Myocyte (in vitro differentiated cells): ENCODE measurements around the gene MCRIP2. TPM values are rescaled to one million over a fixed set of nuclear protein-coding genes. Genes with fewer than 3 reads are reported as not detected.

Source experiments
- DNase-seq: peaks from one replicate; pipeline ENCODE4 v3.0.0-alpha.2; 2012; ENCODE audit warnings: low read depth
- total RNA-seq: library from RNA; depleted of rRNA; stranded (reverse); fragments of >200 nt; gene quantifications from 2 replicates; pipeline ENCODE4 v1.2.3, GENCODE V29; 2014

MCRIP2 gene
- total RNA-seq, 1 donor from 2014 or later = 61.2 TPM

DNA sequence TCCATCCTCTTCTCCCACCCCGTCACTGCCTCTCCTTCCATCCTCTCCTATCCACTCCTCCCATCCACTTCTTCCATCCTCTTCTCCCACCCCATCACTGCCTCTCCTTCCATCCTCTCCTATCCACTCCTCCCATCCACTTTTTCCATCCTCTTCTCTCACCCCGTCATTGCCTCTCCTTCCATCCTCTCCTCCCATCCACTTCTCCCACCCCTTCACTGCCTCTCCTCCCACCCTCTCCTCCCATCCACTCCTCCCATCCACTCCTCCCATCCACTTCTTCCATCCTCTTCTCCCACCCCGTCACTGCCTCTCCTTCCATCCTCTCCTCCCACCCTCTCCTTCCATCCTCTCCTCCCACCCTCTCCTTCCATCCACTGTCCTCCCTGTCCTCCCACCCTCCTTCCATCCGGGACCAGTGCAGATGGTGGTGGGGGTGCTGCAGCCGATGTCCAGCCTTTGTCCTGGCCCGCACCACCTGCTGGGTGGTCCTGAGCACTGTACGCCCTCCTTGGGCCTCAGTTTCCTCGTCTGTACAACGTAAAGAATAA lies 9.7 kb upstream of the MCRIP2 start:
- no peak for DNase-seq

DNA sequence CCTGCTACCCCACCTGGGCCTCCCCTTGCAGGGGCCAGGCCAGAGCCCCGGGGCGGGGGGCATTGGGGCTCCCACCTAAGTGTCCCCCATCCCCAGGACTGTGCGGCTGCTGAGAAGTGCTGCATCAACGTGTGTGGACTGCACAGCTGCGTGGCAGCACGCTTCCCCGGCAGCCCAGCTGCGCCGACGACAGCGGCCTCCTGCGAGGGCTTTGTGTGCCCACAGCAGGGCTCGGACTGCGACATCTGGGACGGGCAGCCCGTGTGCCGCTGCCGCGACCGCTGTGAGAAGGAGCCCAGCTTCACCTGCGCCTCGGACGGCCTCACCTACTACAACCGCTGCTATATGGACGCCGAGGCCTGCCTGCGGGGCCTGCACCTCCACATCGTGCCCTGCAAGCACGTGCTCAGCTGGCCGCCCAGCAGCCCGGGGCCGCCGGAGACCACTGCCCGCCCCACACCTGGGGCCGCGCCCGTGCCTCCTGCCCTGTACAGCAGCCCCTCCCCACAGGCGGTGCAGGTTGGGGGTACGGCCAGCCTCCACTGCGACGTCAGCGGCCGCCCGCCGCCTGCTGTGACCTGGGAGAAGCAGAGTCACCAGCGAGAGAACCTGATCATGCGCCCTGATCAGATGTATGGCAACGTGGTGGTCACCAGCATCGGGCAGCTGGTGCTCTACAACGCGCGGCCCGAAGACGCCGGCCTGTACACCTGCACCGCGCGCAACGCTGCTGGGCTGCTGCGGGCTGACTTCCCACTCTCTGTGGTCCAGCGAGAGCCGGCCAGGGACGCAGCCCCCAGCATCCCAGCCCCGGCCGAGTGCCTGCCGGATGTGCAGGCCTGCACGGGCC lies 8.9 kb upstream of the MCRIP2 start:
- no peak for DNase-seq

DNA sequence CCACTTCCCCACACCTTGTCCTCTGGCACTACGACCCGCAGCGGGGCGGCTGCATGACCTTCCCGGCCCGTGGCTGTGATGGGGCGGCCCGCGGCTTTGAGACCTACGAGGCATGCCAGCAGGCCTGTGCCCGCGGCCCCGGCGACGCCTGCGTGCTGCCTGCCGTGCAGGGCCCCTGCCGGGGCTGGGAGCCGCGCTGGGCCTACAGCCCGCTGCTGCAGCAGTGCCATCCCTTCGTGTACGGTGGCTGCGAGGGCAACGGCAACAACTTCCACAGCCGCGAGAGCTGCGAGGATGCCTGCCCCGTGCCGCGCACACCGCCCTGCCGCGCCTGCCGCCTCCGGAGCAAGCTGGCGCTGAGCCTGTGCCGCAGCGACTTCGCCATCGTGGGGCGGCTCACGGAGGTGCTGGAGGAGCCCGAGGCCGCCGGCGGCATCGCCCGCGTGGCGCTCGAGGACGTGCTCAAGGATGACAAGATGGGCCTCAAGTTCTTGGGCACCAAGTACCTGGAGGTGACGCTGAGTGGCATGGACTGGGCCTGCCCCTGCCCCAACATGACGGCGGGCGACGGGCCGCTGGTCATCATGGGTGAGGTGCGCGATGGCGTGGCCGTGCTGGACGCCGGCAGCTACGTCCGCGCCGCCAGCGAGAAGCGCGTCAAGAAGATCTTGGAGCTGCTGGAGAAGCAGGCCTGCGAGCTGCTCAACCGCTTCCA lies 8.1 kb upstream of the MCRIP2 start:
- no peak for DNase-seq

DNA sequence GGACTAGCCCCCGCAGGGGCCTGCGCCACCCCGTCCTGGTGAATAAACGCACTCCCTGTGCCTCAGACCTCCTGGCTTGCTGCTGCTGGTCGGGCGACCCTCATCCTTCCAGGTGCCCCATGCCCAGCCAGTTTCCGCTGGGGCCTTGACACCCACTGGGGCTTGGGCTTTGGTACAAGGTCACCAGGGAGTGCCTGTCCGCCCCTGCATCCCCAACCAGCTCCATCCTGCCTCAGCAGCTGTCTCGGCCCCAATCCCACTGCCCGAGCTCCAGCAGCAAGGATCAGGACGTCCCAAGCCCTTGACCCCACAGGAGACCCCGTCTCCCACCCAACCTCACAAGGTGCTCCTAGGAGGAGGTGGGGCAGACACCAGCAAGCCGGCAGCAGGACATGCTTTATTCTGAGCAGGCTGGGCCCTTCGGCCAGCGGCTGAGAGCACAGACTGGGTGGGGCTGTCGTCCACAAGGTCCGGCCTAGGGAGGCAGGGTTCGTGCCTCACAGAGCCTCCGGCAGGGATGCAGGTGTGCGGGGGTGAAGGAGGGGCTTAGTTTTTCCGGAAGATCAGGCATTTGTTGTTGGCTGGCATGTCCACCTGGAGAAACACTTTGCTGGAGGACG lies 7.5 kb upstream of the MCRIP2 start:
- no peak for DNase-seq

DNA sequence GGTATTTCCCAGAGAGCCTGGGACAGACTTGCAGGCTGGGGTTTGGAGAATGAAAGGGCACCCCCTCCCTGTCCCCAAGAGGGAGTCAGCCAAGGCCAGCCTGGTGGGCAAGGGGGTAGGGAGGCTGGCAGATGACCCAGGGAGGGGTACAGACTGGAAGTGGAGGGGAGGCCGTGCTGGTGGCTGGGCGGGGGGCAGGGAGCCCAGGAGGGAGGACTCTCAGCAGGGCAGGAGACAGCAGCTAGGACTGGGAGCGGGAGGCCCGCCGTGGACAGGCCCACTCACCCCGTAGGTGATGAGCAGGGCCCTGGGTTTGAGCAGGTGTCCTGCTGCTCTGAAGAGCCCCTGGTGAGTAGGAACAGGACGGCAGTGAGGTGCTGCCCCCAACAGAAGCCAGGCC lies 6.6 kb upstream of the MCRIP2 start:
- no peak for DNase-seq

DNA sequence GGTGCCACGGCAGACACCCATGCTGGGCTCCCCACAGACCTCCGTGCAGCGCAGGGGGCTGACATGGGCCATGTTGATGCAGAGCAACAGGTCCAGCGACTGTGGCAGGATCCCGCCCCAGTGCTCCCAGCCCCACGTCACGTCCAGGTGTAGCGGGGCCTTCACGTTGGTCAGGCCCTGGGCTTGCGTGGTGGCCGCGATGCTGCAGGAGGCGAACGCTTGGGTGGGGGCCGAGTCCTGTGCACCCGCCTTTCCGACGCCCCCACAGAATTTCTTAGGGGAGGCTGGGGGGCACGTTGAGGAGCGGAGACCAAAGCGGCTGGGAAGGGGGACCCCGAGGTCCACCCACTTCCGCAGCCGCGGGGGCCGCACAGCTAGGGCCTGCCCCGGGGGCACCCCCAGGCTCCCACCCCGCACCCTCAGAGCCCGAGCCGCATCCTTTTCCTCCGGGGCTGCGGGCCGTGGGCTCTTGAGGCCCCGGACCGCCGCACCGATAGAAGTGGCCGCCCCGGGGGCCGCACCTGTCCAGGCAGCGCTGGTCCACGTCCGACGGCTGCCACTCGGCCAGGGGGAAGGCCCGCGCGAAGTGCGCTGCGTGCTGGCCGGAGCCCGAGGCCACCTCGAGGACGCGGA lies 5.9 kb upstream of the MCRIP2 start:
- DNase-seq = no peak

DNA sequence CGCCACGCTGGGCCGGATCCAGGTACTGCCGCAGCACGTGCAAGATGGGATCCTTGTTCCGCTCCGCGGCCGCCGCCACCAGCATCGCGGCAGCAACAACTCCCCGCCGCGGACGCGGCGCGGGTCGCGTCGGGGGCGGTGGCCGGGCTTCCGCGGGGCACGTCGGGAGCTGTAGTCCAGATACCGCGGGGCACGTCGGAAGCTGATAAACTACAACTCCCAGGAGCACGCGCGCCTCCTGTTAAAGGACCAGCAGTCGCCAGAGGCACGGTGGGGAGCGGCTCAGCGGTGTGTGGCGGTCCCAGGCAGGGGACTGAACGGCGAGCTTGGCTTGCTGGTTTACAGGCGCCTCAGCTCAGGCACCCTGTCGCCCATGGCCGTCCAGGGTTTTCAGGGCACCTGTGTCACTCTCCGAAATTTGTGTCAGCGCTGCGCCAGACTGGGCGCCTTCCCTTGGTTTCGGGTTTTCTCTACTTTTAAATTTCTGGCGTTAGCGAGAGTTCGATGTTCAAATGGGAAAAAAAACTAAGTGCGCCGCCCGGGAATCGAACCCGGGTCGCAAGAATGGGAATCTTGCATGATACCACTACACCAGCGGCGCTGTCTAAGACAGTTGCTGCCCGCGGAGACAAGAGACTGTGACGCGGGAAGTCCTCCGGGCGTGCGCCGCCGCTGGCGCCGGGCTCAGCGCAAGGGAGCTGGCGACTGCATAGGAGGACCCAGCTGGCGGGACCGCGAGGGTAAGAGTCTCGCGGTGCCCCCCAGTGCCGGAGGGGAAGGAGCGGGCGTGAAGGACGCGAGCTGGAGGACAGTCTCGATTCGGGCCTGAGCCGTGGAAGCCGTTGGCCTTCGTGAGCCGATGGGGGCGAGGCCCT lies 5.2 kb upstream of the MCRIP2 start, which contains the start of gene METTL26:
TSS of gene METTL26 (minus strand) at position 100 of the 875 bp plus-strand sequence. CDS start at position 85, 15 bp downstream.
- peak; percentile 95 for DNase-seq

DNA sequence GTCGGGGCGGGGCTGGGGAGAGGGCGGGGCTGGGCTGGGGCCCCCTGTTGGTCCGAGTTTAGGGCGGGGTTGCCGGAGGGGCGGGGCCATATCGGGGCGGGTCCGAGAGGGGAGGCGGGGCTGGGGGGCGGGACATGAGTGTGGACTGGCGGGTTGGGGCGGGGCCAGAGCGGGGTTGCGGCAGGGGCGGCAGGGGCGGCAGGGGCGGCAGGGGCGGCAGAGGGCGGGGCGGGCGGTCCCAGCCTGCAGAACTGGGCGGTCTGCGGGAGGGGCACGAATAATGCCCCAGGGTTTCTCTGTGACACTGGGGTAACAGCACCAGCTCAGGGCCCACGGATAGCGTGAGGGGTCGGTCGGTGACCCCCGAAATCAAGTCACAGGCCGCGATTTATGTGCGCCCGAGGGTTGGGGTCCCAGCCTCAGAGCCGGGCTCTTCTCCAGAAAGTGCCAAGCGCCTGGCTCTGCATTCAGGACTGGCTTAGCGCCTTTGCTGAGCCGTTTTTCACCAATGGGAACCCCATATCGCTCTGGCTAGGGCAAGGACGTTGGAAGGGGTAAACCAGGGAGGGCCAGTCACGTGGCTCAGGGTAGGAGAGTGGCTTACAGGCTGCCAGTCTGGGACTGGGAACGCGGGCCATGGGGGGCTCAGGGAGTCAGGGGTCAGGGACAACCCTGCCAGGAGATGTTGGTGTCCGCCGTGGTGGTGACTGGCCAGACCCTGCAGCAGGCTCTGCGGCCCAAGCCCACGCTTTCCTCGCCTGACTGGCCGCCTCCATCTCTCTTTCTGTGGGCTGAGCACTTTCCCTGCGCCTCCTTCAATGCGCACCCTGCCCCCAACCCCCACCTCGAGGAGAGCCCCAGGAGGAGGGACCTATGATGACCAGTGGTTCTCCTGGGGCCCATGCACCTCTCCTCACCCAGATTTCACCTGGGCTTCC lies 4.3 kb upstream of the MCRIP2 start:
- peak; percentile 89 for DNase-seq

DNA sequence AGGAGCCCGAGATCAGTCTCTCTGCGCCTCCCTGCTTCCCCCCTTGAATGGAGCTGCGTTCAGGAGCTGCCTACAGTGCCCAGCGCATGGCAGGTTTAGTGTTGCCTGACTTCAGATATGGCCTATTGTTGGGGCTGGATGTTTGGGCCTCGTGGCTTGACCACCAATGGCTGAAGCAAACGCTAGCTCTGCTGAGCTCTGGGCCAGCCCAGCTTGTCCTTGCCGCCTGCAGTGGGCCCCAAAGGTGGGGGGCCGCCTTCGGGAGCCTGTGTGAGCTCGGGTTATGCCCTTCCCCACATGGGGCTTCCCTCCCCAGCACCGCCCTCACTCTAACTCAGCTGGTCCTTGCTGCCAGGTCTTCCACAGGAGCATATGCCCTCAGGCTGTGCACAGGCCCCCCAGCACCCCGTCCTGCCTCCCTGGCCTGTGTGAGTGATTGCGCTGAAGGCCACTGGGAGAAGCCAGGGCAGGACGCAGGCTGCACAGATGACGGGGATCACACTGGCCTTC lies 3.5 kb upstream of the MCRIP2 start:
- no peak for DNase-seq

DNA sequence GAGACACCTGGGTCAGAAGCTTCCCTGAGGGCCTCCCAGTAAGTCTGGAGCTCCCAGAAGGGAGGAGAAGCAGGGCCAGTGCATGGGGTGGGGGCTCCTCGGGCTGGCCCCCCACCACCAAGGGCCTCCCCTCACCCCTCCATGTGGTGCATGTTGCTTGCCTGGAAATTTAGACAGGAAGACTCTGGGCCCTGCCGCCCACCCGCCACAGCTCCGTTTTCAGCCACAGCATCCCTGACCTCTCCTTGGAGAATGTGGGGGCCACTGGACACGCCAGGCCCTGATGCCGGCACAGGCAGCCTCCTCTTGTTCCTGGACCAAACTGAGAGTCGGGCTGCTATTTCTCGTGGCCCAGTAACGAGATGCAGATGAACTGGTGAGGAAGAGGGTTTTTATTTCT lies 2.8 kb upstream of the MCRIP2 start:
- no peak for DNase-seq

DNA sequence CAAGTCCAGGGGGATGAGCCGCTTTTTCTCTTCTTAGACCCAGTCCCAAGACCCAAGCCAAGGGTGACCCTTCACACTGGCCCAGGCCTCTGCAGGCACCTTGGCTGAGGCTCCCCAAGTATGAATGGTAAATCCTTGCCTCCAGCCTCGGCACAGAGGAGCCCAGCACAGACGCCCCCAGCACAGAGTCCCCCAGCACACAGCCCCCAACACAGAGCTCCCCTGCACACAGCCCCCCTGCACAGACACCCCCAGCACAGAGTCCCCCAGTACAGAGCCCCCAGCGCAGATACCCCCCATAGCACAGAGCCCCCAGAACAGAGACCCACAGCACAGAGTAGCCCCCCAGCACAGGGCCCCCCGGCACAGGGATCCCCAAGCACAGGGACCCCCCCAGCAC lies 1.0 kb upstream of the MCRIP2 start:
- DNase-seq = no peak

DNA sequence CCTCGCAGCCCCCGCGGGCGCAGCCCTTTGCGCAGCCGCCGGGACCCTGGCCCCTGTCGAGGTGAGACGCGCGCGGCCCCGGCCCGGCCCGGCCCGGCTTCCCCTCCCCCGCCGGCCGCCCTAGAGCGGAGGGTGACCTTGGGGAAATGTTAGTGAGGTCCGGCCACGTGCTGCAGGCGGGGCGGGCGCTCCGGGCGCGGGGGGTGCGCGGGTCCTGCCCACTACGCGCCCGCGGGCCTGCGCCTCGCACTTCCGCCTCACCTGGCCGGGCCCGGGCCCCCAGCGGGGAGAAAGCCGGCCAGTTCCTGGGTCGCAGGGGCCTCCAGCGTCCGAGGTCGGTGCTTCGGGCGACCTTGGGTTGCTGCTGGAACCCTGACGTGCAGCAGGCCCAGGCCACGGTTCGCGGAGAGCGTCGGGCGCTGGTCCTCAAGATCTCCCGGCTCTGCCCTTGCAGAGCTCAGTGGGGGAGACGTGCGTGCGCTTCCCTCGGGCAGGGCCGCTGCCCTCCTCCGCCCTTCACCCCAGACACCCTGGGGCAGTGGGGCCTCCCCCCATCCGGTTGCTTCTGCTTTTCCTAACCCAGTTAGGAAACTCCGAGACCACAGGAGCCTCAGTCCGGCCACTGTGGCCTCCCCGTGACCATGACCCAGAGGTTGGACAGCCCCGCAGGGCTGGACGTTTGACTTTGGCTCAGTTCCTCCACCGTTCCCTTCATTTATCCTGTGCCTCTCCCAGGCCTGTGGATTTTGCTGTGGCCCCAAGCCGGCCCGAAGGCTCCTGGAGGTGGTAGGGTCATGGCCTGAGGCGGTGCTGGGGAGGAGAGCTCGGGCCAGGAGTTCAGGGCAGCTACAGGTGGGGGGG lies 791 bp downstream of the MCRIP2 start:
- DNase-seq = peak; percentile 17

DNA sequence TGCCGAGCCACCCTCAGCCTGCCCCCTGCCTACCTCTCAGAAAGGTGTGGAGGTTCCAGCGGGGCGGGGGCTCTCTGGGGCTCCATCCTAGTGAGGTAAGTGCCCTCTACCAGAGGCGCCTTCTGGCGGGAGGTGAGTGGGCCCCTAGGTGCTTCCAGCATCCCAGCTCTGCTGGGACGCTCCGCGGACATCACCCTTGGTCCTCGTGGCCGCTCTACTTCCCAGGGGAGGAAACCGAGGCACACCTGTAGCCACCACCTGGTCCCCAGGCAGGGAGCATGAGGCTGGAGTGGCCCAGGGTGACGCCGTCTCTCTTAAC lies 1.4 kb downstream of the MCRIP2 start:
- DNase-seq = no peak

DNA sequence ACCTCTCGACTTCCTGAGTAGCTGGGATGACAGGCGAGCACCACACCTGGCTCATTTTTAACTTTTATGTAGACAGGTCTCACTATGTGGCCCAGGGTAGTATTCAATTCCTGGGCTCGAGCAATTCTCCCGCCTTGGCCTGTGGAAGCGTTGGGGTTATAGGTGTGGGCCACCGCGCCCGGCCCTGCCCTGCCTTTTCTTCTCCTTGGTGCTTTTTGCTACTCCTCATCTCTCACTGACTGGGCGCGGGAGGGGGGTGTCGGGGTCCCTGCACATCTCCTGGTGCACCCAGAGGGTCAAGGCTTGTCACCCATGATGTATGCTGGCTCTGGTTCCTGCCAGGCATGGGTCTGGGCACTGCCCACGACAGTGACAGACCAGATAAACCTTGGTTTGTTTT lies 2.9 kb downstream of the MCRIP2 start:
- no peak for DNase-seq

DNA sequence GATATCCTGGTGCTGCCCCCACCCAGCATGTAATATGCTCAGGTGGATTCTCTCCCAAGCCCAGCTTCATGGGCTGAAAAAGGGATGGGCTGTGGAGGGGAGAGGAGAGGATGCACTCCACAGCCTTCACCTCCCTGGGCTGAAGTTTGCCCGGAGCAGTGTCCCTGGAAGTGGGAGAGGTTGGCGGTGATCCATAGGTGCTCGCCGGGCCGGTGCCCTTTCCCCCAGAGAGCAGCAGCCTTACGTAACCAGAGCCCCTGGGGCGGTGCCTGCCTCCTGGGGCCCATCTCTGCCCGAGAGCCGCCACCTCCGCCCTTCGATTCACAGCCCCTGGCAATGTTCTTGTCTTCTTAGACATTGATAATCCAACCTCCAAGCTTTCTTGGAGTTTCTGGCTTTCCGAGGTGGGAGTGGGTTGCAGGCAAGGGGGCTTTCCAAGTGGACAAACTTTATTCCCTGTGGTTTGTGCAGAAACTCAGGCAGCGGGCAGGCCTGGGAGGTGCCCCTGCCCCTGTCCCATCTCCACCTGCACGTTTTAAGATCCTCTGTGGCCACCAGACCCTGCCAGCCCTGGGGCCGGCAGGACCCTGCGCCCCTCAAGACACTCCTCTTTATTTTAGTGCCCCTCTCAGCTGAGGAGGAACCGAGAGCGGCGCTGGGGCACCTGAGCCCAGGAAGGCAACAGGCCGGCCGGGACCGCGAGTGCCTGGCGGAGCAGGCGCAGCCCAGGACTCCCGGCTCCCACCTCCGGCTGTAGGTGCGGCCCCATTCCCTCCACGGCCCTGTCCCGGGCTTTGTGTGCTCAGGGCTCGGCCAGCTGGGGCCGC lies 4.4 kb downstream of the MCRIP2 start:
- no peak for DNase-seq

DNA sequence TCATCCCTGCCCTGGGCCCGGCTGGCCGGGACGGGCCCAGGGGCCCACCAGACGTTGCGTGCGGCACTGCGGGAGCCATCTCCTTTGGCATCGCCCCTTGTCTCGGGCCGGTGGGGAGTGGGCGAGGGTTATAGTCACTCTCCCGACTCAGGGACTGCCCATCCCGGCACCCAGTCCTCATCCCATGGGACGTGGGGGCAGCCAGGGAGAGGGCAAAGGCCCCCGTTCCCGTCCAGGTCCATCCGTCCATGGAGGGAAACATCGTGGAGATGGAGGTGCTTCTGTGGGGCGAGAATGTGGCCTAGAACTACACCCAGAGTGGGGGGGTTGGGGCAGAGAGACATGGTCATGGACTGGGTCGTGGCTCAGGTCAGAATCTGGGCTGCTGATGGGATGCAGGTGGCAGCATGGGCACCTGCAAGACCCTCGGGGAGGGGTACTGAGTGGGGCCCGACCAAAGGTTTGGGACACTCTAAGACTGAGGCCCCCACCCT lies 5.1 kb downstream of the MCRIP2 start:
- DNase-seq = no peak
